ENCODE measurements around the gene FAM124A. TPM values are rescaled to one million over a fixed set of nuclear protein-coding genes. Genes with fewer than 3 reads are reported as not detected.

The FAM124A gene
- total RNA-seq, 6 donors from 2014 or later = 2.3 to 7.1 (median 3.8) TPM

DNA sequence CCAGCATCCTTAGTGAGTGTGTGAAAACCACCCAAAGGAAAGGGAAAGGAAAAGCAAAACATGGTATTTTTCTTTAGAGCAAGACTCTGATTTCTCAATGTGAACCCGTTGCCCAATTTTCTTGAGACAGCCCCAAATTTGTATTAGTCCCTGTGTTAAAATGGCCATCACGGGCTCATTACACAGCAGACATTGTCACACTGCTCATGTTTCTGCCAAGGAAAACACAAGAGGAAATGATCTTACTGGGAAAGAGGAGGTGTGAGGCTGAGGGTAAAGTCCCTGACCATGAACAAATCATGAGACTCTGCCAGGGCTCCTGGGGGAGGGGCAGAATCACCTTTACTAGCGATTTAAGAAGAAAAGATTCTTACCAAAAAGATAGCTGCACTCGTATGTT lies 54.4 kb downstream of the FAM124A start:
- ATAC-seq (ENCODE audit: low FRiP score in 2 of 2) = no peak
- Histone ChIP-seq H3K4me3 (no peak overlapping the region), H3K27me3 (no peaks in the 10 kb centered on the region), H3K4me1 (peaks cover 0 to 1% (median 0%) of the 10 kb centered on the region in 4 donors), H3K9me3 (no peaks in the 10 kb centered on the region), H3K27ac (no peak overlapping the region), H3K36me3 (peaks cover 0 to 10% (median 4%) of the 10 kb centered on the region in 4 donors)
- 59 to 80% methylated on average over 4 of the region's 4 CpGs for WGBS, 2 donors
- no peak for DNase-seq
- TF ChIP-seq POLR2AphosphoS5 (IDR thresholded peaks at IDR 0.05) (no peak), EP300 (IDR thresholded peaks at IDR 0.05) (no peak), POLR2A (IDR thresholded peaks at IDR 0.05) (no peak)
- TF ChIP-seq, protein P1, sequence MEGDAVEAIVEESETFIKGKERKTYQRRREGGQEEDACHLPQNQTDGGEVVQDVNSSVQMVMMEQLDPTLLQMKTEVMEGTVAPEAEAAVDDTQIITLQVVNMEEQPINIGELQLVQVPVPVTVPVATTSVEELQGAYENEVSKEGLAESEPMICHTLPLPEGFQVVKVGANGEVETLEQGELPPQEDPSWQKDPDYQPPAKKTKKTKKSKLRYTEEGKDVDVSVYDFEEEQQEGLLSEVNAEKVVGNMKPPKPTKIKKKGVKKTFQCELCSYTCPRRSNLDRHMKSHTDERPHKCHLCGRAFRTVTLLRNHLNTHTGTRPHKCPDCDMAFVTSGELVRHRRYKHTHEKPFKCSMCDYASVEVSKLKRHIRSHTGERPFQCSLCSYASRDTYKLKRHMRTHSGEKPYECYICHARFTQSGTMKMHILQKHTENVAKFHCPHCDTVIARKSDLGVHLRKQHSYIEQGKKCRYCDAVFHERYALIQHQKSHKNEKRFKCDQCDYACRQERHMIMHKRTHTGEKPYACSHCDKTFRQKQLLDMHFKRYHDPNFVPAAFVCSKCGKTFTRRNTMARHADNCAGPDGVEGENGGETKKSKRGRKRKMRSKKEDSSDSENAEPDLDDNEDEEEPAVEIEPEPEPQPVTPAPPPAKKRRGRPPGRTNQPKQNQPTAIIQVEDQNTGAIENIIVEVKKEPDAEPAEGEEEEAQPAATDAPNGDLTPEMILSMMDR (IDR thresholded peaks at IDR 0.05) = no peak

DNA sequence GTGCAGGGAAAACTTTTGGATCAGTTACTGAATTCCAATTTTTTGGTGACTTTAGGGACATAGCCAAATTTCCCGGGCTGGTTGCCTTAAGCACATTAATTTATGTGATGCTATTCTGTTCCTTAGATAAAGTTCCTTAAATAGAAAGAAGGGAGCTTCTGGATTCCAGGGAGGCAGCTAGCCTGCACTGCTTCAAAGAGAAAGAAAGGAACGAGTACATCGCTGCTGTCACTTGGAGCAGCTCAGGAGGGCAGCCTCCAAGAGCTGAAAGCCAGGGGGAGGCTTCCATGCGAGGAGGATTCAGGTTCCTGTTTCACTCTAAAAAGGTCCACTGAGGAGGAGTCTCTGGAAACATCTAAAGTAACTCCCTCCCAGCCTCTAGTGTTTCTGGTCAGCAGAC lies 55.7 kb downstream of the FAM124A start:
- WGBS, 2 donors = 84 to 86% methylated on average over 4 of the region's 4 CpGs
- Histone ChIP-seq H3K36me3 (peaks cover 0 to 10% (median 4%) of the 10 kb centered on the region in 4 donors), H3K9me3 (no peaks in the 10 kb centered on the region), H3K4me3 (no peak overlapping the region), H3K4me1 (no peaks in the 10 kb centered on the region), H3K27me3 (no peaks in the 10 kb centered on the region), H3K27ac (no peak overlapping the region)
- ATAC-seq (ENCODE audit: low FRiP score in 2 of 2) = no peak
- TF ChIP-seq POLR2A (IDR thresholded peaks at IDR 0.05) (no peak), EP300 (IDR thresholded peaks at IDR 0.05) (no peak), POLR2AphosphoS5 (IDR thresholded peaks at IDR 0.05) (no peak)
- TF ChIP-seq, protein P1 (IDR thresholded peaks at IDR 0.05) = no peak
- no peak for DNase-seq

DNA sequence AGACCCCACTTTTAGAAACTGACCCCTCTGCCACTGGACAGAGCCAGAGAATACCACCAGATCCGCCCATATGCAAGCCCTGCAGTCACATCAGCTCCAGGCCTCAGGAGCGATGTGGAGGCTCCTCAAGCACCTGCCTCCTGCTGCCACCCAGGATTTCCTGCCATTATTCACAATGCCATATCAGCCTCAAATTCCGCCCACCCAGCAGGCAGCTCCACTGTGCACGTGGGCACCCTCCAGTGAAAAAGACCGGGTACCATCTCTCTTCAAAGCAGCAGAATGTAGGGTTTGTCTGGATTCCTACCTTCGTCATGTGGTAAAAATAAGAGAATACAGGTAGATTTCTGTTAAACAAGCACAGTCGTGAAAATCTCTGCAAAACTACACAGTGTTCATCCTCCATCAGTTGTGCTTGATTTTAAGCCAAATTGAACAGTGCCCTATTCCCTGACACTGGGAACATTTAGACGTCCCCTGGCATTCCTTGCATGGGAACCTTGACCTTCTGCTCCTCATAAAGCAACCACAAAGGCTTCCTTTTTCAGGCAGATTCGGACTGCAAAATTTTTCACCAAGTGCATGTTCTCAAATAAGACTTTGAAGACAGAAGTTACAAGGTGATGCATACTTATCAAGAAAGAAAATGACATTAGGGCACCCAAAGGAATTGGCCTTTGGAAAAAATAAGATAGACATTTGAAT lies 56.4 kb downstream of the FAM124A start:
- Histone ChIP-seq H3K9me3 (no peaks in the 10 kb centered on the region), H3K27ac (no peak overlapping the region), H3K4me1 (no peaks in the 10 kb centered on the region), H3K27me3 (no peaks in the 10 kb centered on the region), H3K36me3 (peaks cover 0 to 10% (median 4%) of the 10 kb centered on the region in 4 donors), H3K4me3 (no peak overlapping the region)
- TF ChIP-seq, protein P1 (IDR thresholded peaks at IDR 0.05) = no peak
- TF ChIP-seq POLR2A (IDR thresholded peaks at IDR 0.05) (no peak), EP300 (IDR thresholded peaks at IDR 0.05) (no peak)
- ATAC-seq (ENCODE audit: low FRiP score in 2 of 2) = no peak
- no peak for DNase-seq
- WGBS, 2 donors = 64 to 72% methylated on average over 9 of the region's 9 CpGs

DNA sequence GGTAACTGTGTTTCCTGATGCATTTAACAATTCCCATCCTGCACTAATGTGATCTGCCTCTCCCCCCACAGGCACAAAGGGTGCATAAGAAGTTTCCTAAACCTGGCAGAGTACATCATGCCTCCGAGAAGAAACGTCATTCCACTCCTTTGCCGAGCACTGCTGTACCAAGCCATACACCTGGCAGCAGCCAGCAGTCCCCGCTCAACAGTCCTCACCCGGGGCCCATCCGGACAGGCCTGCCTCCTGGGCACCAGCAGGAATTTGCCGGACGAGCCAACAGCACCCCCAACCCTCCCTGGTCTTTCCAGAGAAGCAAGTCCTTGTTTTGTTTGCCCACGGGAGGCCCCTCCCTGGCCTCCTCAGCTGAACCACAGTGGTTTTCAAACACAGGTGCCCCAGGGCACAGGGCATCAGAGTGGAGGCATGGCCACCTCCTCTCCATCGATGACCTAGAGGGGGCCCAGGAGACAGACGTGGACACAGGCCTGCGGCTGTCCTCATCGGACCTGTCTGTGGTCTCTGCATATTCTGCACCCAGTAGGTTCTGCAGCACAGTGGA lies 58.3 kb downstream of the FAM124A start:
- H3K9me3 ChIP-seq = no peaks in the 10 kb centered on the region
- TF ChIP-seq POLR2A (IDR thresholded peaks at IDR 0.05) (no peak), EP300 (IDR thresholded peaks at IDR 0.05) (no peak), POLR2AphosphoS5 (IDR thresholded peaks at IDR 0.05) (no peak)
- TF ChIP-seq, protein P1 (IDR thresholded peaks at IDR 0.05) = no peak
- 66 to 93% methylated on average over 6 to 9 of the region's 13 CpGs for WGBS, 2 donors
- no peaks in the 10 kb centered on the region for H3K4me1 ChIP-seq
- DNase-seq (peak in 1 of 2 donors; percentile 22), ATAC-seq (ENCODE audit: low FRiP score in 2 of 2) (peak in 1 of 2 donors; percentile 7)
- no peak overlapping the region for H3K4me3 ChIP-seq
- peaks cover 0 to 10% (median 4%) of the 10 kb centered on the region in 4 donors for H3K36me3 ChIP-seq
- H3K27me3 ChIP-seq = no peaks in the 10 kb centered on the region
- no peak overlapping the region for H3K27ac ChIP-seq

All from upper lobe of left lung (tissue), 6 donors.